Kidney glomerular epithelial cell (primary cell): ENCODE data around the gene MB21D2.
"Not testable (repeated sequence)": the region's sequence is repeated elsewhere in the genome, so short reads cannot be mapped to it uniquely, and the experiment has no call there.

Source experiments
- DNase-seq: peaks from one replicate; lab custom pipeline; 2025; lab: John Stamatoyannopoulos, UW

The MB21D2 gene

DNA sequence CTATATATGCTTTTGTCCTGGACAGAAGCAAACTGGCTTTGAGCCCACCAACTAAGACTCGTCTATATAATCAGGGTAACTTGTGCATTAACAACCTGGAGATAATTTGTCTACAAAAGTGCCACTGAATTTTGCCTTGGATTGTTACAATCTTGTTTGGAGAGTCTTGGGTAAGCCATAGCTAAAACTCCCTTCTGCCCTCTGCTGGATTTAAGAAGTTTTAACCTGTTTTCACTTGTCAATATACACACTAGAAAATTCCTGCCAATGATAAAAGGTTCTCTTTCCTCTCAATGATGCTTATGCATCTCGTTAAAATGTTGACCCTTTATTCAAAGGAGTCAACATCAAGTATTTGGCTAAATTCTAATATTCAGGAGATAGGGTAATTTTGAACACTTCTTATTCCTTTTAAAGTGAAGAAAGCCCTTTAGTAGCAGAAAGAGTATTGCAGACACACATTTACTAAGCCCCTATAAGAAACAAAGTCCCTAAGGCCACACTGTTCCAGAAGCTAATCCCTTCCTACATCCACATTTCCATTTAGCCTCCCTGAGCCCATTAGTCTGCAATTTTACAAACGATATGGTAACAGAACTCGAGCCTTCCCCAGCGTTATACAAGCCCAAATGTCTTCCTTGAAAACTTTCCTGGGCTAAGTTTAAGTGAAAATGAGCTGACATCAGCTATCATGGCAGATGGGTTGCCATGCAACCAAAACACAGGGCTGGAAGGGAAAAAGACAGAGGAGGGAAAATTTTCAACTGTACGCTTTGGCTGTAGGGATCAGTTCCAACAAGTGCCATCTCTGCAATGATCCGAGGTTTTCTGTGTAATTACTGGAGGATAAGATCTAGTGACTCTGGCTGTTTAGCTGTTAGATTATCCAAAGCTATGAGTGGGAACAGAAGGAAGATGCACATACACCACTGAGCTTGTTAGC lies 114.4 kb downstream of the MB21D2 start:
- DNase-seq = peak; percentile 44

DNA sequence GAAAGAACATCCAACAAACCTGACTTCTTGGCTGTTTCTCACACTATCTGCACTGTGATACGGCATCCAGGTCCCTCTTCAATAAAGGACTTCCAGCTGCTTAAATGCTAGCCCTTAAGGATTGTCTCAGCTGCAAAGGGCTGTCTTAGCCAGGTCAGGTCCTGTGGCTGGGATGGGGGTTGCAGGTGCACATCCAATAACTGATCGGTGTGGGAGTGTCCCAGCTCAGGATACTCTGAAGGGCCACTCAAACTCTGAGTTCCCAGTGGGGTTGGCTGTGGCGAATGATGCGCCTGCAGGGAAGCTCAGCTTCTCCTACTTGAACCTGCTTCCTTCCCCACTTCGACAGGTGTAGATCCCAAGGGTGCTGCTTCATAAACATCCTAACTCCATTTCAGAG lies 115.7 kb downstream of the MB21D2 start:
- DNase-seq = no peak

DNA sequence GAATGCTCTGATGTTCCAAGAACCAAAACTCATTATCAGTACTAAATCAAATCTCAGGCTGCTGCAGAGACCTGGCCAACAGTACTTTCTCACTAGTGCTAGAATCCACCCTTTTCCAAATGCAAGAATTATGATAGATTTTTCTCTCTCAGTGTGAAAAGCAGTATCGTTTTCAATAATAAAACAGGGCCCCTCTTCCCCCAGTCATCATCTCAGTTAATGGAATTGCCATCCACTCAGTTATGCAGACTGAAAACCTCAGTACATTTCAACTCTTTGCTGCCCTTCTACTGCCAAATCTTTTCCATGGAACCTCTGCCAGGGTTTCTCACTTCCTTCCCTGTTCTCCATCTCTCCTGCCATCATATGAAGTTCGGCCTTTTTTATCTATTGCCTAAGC lies 117.9 kb downstream of the MB21D2 start:
- no peak for DNase-seq

DNA sequence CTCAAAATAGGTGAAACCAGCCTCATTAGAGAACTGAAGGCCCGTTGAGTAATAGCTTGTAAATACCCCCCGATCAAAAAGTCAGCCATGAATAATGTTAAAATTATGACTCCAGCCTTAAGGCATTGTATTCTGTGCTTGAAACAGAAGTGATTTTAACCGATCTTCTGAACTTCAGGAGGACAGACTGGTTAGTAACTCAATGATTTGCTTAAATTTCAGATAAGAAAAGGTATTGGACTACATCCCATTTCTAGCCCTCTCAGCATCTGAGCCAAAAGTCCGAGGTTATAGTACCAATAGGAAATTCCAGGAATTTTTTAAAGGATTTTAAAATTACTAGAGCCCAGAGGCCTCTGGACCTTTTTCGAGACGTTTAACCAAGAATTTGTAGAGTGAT lies 122.6 kb downstream of the MB21D2 start:
- DNase-seq = no peak

DNA sequence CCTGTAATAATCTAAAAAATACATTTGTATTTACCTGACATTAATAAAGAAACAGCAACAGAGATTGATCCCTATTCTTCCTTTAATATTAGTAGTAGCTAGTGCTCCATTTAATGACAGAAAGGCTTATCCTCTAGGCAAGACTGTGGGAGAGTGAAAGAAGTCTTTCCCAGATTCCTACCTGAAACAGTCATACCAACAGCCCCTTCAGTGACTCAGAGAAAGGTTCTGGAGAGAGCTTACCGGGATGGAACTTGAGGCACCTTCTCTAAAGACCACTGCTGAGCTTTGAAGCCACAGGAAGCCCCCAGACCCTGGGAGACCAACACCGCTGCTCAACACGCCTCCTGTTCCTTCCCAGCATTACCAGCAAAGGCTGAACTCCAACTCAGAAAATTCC lies 123.4 kb downstream of the MB21D2 start:
- DNase-seq = no peak

DNA sequence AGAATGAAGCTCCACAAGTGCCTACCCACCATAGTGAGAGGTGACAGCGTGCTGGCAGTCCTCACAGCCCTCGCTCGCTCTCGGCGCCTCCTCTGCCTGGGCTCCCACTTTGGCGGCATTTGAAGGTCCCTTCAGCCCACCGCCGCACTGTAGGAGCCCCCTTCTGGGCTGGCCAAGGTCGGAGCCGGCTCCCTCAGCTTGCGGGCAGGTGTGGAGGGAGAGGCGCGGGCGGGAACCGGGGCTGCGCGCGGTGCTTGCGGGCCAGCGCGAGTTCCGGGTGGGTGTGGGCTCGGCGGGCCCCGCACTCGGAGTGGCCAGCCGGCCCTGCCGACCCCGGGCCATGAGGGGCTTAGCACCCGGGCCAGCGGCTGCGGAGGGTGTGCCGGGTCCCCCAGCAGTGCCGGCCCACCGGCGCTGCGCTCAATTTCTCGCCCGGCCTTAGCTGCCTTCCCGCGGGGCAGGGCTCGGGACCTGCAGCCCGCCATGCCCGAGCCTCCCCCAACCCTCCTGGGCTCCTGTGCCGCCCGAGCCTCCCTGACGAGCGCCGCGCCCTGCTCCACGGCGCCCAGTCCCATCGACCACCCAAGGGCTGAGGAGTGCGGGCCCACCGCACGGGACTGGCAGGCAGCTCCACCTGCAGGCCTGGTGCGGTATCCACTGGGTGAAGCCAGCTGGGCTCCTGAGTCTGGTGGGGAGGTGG lies 128.7 kb downstream of the MB21D2 start:
- not testable (repeated sequence) for DNase-seq

DNA sequence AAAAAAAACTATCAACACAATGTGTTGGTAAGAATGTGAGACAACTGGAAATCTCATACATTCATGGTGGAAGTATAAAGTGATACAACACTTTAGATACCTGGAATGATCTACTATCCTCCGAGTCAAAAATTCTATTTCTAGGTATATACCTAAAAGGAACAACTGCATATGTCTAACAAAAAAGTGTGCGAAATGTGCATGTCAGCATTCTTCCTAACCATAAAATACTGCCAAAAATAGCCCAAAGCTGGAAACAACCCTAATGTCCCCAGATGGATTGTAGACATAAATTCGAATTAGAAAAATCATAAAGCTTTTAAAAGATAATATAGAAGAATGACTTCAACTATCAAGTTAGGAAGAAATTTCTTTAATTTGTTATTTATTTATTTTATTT lies 139.1 kb downstream of the MB21D2 start:
- DNase-seq = no peak

DNA sequence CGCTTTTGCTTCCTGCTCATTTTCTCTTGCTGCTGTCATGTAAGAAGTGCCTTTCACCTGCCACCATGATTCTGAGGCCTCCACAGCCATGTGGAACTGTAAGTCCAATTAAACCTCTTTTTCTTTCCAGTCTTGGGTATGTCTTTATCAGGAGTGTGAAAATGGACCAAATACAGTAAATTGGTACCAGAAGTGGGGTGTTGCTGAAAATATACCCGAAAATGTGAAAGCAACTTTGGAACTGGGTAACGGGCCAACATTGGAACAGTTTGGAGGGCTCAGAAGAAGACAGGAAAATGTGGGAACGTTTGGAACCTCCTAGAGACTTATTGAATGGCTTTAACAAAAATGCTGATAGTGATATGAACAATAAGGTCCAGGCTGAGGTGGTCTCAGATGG lies 143.3 kb downstream of the MB21D2 start:
- DNase-seq = not testable (repeated sequence)

DNA sequence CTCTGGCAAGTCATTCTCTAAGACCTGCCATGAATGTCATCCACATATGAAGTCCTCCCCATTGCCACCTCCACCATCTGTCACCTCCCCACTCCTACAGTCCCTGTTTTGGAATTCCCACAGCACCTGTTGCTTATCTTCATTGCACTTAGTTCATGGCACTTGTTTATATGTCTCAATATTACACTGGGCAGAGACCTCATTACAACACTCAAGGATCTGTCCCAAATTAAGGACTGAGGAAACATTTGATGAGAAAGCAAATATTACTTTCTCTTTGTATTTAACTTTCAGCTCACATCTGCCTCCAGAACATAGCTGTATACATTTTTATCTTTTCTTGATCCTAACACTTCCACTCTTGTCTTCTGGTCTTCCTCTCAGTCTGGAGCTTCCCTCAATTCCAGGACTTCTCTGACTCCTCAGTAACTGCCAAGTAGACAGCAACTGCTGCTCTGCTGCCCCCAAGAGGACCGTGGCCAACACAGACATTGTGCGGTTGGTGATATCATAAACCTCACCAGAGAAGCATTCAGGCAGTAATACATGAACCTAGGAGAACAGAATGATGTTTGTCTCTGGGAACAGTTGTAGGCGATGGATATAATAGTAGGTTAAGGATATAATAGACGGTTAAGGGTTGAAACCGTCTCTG lies 145.3 kb downstream of the MB21D2 start:
- DNase-seq = peak; percentile 22

DNA sequence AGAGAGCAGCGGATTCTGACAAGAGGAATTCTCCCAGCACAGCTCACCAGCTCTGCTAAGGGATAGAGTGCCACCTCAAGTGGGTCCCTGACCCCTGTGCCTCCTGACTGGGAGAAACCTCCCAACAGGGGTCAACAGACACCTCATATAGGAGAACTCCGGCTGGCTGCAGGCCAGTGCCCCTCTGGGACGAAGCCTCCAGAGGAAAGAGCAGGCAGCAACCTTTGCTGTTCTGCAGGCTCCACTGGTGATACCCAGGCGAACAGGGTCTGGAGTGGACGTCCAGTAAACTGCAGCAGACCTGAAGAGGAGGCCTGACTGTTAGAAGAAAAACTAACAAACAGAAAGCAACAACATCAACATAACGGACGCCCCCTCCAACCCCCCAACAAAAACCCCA lies 159.0 kb downstream of the MB21D2 start:
- DNase-seq = no peak

DNA sequence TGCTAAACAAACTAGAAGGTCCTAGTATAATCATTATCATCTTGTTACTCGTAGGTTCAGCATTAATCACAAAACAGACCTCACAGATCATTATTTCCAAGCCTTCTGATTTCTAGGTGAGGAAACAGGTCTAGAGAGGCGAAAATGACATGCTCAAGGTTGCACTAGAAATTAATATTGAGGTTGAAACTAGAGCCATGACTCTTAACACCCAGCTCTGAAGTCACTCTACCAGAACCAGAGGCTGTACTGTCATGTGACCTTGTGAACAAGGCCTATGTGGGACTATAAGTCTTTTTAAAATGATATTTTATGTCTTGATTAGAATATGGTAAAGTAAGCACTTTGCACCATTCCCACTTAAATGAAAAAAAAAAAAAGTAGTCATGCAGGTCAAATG lies 166.5 kb downstream of the MB21D2 start:
- DNase-seq = no peak

DNA sequence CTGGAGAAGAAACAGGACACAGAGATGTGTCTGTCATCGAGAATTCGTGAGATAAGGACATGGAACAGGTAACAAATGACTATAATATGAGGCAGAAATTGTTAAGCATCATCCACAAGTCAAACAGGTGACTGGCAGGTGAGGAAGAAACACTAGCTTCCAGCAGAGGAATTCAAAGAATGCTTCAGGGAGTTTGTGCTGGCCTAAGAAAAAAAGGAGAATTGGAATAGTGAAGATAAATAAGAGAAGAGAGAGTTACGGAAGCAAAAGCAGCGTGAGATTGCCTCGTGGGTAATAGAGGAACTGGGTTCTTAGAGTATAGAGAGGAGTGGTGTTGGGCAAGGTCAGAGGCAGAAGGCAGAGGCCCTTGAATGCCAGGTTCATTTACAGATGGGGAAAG lies 167.5 kb downstream of the MB21D2 start:
- DNase-seq = no peak

DNA sequence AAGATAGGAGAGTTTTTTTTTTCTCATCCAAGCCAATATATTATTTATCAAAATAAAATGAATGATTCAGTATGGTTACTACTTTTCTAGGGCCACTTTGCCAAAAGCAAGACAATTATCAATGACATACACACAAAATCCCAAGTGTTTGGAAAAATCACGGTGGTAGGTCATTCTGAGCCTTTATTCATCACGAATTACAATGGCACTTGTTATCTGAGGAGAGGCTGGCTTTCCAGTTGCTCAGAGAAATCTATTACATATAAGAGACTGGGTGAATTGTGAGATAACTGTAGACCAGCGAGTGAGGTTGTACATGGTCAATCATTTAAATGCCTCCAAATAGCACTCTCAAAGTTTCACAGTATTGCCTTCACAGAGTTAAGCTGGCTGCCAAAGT lies 169.9 kb downstream of the MB21D2 start:
- no peak for DNase-seq

DNA sequence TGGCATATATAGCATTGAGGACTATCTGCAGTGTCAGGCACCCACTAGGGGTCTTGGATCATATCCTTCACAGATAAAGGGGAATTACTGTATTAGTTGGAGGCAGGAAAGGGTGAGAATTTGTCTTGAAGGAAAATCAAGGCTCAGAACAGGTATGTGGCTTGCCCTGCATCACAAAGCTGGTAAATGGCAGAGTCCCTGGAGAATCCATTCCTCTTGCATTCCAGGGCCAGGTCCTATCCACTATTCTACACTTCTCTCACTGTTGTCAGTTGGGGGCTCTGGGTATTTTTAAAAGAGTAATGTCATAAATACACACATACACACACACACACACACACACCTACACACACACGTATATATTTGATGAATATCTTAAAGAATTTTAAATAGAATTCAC lies 170.5 kb downstream of the MB21D2 start:
- no peak for DNase-seq
